ENCODE data around the gene NAA80.

NAA80 gene, protein sequence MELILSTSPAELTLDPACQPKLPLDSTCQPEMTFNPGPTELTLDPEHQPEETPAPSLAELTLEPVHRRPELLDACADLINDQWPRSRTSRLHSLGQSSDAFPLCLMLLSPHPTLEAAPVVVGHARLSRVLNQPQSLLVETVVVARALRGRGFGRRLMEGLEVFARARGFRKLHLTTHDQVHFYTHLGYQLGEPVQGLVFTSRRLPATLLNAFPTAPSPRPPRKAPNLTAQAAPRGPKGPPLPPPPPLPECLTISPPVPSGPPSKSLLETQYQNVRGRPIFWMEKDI

DNA sequence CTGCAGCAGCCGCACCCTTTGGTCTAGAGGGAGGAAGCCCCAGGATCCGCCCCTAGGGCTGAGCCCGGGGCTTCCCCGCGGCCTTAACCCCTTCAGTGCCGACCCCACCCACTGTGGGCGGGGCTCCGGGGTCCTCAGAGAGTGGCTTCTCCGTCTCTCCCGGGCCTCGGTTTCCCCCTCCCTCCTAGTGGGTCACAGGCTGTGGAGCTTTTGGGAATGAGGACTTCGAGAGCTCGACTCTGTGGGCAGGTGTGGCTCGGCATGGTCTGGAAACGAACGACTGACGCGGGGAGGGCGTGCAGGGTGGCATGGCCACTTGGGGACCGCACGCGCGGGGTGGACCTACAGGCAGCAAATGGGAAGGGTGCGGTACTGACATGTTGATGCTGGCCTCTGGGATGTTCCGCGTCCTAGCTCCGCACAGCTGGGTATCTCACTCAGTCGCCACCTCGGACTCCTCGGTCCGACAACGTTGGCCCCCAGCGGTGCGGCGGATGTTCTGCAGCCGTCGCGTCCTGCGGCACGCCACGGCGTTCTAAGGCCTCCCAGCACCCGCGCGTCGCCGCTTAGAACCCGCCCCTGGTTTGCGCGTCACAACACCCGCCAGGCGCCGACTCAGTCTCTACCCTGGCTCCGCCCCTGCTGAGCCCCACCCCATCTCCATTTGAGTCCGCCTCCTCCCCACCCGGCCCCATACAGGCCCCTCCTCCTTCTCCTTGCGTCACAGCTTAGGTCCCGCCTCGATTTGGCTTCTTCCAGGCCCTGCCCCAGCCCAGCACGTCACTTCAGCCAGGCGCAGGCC is at the start of gene NAA80, which contains the start of gene HYAL3:
Gene NAA80 (minus strand): TSS at position 570 of the 802 bp plus-strand sequence. CDS start 1,942 bp downstream, outside the sequence.
Gene HYAL3 (minus strand): TSS at position 570 of the 802 bp plus-strand sequence. CDS start 3,803 bp downstream, outside the sequence.
- DNase-seq = peak; percentile 87 to 93

DNA sequence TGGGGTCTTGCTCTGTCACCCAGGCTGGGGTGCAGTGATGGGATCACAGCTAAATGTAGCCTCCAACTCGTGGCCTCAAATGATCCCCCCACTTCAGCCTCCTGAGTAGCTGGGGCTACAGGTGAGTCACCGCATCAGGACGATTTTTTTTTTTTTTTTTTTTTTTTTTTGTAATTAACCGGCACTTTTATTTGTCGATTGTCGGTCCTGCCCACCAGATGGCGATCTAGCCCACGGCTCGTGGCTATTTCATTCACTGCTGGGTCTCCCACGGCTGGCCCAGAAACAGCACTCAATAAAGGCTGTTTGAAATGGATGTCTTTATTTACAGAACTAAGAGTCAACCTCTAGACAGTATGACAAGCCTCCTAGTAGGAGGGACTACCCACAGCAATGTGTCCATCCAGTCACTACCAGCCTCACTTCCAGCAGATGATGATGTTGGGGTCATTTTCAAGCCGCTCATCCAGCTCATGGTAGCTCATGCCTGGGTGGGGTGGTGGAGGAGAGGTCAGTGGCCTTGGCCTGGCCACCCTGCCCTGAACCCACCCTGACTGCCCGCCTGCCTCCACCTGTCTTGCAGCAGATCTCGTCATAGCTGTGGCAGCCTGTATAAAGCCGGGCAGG is 48.1 kb upstream of the NAA80 start:
- no peak for DNase-seq

DNA sequence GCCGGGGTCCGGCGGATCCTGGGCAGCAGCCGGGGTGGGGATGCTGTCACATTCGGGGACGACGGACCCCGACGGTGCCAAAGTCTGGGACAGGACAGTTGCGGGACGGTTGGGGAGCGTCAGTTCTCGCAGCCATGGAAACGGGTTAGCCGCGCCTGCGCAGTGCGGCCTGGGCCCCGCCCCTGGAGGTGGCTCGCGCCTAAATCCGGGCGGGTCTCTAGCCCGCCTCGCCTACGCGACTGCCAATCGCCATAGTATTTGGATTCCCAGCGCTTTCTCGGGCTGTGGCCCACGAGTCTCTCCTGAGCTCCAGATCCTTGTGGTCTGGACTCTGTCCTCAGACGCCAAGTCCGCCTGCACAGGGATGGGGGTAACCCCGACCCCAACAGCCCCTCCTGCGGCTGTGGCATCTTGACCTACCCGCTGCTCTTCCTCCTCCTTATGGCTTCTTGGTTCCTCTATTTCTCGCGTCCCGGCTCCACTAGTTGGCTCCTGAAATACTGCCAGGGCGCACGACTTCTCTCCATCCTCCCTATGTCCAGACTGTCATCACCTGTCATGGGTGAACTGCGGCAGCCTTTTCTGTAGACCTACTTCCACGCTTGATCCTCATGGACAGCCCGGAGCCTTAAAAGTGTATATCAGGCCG is 46.5 kb upstream of the NAA80 start, which contains the start of gene ZMYND10:
Gene ZMYND10 (minus strand): TSS at position 147 of the 649 bp plus-strand sequence. CDS start 153 bp downstream, outside the sequence.
- peak; percentile 25 to 32 for DNase-seq

DNA sequence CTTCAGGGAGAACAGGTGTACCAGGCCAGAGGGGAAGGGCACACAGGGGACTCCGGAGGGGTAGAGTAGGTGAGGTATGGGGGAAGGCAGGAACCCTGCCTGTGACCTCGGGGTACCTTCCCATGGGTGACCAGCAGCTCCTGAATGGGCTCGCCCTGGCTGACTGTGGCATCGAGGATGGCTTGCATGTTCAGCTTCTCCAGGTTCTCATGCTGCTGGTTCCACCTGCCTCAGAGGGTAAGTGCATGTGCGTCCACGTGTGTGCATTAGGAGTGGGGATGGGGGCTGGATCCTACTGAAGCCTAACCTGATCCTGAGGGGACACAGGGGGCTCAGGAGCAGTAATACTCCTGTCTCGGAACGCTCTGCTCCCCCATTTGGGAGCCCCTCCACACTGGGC is 45.8 kb upstream of the NAA80 start:
- DNase-seq = no peak

DNA sequence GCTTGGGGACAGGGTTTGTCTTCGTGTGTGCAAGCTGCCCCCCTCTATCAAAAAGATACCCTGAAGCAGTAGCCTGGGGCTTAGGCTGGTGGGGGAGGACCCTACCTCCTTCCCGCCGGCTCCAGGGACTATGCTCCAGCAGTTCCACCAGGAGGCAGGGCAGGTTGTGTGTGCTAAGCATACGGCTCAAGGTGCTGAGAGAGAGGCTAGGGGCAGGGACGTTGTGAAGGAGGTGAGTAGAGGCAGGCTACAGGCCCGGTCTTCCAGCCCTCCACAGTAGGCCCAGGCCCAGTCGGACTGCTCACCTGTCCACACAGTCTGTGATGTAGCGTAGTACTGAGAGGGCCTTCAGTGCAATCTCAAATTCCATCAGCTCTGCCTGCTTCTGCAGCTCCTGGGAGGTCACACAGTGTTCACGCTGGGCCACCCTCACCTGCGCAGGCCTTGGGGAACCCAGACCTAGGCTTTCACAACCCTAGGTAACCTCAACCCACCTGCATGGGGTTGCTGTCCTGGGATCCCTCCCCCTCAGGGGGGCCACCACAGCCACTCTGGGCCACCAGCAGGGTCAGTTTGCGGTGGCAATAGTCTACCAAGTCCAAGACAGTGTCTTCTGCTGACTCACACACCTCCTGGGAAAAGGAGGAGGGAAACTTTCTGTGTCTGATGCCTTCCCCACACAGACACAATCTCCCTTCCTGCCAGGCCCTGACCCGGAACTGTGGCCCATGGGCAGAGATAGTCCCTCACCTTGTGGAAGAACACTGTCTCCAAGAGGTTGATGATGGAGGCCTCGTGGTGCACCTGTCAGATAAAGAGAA is 43.8 kb upstream of the NAA80 start:
- no peak for DNase-seq

DNA sequence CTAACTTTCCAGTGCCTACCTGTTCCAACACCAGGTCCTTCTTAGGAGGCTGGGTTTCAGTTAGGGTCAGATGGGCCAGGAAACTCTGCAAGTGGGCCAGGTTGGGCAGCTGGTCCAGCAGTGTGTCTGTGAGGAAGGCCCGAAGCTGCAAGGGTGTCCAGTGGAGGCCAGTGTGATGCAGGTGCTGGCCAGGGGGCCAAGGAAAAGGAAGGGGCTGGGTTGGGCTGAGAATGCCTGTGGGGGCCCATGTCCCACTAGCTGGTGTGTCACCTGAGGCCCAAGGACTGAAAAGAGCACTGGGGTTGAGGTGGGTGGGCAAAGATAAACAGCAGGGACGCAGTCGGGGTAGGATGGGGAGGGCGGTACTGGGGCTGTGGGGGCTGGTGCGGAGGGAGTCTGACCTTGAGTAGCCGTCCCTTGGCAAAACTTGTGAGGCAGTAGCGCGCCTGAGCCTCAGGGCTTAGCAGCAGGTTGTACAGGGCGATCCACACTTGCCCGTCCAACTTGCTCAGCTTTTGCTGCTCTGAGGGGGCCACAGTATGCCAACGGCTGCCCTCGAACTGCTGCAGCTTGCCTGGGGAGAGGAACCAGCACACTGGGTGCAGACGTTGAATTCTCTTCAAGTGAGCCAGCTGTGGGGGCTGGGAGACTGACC is 42.9 kb upstream of the NAA80 start:
- no peak for DNase-seq

DNA sequence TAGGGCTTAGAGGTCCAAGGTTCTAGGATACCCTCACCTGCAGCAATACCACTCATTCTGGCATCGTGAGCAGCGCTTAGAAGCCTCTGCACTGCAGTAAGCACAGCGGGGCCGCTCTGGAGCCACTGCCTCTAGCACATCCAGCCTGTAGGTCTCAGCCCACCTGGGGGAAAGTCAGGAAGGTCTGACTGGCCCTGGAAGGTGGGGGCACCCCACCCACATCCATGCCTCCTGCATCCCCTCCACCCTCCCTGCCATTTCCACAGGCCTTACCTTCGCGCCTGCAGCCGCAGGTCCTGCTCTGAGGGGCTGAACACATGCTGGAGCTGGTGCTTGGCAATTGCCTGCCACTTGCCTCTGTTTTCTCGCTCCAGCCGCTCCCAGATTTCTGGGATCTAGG is 42.3 kb upstream of the NAA80 start:
- DNase-seq = no peak

DNA sequence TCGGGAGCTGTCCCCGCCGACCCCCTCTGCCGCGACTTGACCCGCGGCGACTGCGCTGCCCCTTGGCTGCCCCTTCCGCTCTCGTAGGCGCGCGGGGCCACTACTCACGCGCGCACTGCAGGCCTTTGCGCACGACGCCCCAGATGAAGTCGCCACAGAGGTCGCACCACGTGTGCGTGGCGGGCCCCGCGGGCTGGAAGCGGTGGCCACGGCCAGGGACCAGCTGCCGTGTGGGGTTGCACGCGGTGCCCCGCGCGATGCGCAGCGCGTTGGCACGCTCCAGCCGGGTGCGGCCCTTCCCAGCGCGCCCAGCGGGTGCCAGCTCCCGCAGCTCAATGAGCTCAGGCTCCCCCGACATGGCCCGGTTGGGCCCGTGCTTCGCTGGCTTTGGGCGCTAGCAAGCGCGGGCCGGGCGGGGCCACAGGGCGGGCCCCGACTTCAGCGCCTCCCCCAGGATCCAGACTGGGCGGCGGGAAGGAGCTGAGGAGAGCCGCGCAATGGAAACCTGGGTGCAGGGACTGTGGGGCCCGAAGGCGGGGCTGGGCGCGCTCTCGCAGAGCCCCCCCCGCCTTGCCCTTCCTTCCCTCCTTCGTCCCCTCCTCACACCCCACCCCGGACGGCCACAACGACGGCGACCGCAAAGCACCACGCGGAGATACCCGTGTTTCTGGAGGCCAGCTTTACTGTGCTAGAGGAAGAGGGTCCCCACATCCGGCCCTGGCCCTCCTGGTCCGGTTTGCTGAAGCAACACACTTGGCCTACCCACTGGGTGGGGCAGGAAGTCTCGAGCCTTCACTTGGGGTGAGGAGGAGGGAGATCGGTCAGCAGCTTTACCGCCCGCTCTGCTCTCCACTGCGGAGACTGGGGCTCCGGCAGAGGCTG is 41.5 kb upstream of the NAA80 start, which contains the start of gene RASSF1:
Gene RASSF1 (minus strand): TSS at position 389 of the 882 bp plus-strand sequence. CDS start 31 bp downstream, at position 358.
- DNase-seq = no peak

DNA sequence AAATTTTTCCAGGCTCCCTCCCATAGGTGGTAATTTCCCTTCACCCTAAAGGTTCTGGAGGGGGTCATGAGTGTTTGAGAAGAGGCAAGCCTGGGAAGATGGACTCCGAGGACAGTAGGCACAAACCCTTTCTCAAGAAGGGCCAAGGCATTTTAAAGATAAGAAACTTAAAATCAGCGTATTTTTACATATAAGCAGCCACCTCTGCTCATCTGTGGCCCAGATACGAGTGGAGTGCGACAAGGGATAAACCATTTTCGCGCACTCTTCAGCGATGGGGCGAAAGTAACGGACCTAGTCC is 40.9 kb upstream of the NAA80 start:
- no peak for DNase-seq

DNA sequence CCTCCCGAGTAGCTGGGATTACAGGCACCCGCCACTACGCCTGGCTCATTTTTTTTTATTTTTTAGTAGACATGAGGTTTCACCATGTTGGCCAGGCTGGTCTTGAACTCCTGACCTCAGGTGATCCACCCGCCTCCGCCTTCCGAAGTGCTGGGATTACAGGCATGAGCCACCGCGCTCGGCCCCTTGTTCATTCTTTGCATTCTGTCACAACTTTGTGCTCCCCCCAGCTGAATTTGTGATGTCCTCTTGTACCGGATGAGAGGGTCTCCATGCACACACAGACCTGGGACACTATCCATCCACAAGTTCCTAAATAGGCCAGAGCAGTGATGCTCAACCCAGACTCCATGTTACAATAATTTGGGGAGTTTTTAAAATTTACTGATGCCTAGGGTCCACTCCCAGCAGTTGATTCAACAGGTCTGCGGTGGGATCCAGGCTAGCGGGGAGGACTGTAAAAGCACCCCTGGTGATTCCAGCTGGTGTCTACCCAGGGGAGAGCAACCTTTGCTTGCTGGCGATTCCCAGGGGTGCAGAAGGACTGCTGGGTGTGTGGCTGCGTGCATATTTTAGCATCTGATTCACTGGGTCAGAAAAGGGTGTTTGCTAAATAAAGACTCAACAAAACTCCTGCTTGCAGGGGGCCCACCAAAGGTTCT is 40.4 kb upstream of the NAA80 start:
- no peak for DNase-seq

DNA sequence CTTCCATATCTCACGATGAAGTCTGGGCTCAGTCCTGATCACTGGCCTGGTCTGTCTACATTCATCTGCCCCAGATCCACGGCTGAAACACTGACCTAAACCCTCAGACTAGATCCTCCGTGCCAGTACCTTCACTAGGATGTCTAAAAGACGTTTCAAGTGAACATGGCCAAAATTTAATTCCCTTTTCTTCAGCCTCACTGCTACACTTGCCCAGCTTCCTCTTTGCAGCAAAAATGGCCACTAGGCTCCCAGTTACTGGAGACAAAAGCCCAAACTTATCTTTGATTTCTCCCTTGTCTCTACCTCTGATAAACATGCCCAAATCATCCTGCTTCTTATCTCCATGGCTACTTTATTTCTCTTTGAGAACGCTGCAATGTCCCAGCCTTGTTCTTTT is 39.8 kb upstream of the NAA80 start:
- no peak for DNase-seq

DNA sequence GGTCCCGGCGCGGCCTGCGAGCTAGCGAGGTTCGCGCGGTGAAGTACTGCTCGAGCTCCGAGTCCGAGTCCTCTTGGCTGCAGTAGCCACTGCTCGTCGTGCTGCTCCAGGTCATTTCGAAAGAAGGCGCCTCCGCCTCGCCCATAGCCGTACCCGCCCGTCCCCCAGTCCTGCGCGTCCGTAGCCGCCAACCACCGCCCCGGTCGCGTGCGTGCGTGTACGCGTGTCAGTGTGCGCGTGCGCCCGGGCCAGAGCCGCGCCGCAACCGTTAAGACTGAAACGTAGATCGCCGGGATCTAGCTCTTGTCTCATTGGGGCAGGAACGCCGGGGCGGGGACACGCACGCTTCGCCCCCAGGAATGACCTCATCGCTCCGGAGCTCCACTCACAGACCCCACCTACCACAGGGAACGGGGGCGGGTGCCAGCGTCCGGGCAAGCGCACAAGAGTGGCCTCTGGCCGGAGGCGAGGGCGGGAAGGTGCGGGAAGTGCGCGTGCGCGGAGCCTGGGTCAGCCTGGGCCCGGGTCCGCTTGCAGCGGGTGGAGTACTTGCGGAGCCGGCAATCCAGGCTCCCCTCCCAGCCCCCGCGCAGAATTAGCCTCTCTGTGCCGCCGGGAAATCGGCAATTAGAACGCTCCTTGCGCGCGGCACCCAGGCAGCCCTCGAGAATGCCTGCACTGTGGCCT is 38.1 kb upstream of the NAA80 start:
- peak; percentile 56 to 91 for DNase-seq

DNA sequence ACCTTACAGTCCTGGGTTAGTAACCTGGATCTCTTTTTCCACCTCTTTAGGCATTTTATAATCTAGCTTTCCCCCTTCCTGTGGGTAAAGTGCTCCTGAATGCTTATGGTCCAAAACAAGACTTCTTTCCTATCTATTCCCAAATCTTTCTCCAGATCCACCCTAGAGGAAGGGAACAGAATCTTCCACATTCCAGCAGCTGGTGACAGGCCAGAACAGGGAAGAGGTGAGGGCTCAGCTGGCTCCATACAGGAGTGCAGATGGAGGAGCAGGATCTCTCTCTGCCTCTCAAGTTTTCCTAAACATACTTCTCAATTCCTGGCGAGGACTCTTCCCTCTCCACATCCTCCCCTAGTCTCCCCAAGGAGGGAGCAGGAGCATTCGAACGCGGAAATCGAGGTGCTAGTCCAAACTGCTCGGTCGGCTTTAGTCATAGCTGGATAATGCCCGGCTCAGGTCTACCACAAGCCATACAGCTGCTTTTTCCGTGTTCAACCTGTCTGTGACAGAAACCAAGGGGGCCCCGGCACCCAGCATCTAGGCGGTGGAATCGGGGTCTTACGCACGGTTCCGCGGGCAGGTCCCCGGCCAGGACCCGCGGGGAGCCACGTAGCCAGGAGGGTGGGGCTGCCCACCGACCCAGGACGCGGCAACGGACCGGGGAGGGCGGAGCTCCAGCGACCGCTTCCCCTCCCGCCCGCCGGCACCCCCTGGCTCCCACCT is 37.4 kb upstream of the NAA80 start:
- no peak for DNase-seq

DNA sequence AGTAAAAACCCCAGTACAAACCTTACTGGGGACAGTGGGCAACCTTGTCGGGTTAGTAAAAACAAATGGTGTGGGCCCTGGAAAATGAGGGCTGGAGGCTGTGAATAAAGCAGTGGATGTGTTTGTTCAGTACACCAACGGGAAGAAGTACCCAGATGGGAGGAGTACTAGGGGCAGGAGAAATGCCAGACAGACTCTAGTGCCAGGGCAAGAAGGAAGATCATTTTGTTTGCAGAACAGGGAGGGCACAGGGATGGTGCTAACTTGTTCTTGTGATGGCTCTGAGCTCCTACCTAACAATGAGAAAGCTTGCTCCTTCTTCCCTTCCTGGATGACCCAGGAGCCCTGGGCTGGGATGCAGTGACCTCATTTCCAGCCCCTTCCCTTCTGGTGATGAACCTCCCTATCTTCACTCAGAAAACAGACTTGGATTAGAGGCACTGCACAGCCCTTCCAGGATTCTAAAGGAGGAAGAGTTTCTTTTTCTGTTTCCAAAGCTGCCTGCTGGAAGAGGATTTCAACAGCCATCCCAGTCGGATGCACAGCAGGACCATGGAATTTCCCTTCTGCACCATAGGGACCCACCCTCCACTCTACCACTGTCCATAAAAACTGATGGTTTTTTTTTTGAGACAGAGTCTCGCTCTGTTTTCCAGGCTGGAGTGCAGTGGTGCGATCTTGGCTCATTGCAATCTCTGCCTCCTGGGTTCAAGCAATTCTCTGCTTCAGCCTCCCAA is 35.3 kb upstream of the NAA80 start:
- DNase-seq = no peak

DNA sequence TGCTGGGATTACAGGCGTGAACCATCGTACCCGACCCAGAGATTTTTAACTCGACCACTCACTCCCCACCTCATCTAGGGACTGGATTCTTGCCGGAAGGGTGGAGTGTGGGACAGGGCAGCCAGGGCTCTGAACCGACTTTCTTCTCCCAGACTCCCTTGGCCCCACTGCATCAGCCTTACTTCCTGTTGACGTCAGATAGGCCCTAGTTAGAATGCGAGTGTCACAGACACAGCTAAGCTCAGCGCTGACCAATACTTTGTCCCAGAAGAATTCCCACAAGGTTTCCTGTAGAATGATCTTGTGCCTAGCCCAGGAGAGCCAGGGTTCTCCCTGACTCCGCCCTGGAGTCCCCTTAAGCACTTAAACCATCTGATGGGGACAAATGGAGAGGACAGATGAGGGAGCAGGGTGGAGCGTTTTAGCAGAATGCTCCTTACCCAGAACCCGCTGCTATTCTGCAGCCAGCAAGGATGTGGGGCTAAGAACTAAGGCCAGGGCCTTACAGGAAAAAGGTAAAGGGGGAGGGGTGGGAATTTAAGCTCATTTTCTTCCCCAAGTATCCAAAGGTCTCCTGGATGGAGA is 34.6 kb upstream of the NAA80 start:
- no peak for DNase-seq

DNA sequence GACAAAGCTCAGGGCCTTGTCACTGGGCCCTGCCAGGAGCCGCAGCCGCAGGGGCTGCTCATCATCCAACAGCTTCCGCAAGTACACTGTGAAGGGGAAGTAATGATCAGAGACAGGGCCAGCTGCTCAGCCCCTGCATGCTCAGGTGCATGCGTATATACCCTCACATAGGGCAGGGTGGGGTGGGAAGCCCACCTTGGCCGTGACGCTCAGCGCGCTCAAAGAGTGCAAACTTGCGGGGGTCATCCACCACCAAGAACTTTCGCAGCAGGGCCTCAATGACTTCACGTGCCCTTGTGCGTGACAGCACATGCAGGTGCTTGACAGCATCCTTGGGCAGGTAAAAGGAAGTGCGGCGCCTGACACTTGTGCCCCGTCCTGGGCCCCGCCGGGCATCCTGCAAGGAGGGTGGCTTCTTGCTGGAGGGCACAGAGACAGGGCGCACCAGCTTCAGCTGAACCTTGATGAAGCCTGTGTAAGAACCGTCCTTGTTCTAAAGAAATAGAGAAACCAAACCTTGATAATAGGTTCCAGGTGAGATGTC is 32.2 kb upstream of the NAA80 start:
- no peak for DNase-seq

DNA sequence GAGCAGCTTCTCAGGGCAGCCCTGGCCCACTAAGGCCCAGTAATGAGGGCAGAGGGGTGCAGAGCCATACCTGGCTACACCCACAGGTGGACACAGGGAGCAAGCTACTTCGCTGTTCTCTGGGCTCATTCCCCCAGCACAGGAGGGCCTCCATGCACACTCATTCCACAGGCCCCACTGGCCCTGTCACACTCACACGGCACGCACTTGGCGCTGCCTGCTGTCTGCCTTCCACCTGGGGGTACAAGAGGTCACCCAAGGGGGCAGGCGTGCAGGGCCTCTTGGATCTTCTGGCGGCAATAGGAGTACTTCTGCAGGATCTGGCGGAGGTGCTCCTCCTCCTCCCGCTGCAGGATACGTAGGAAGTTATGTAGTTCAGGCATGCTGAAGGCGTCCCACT is 31.1 kb upstream of the NAA80 start:
- no peak for DNase-seq
